GM23338 (cell line): ENCODE measurements around the gene BICD2. TPM values are rescaled to one million over a fixed set of nuclear protein-coding genes. Genes with fewer than 3 reads are reported as not detected.

ENCODE experiments used
- ATAC-seq: fragments of 200-7000 bp; cut with Tn5 transposase; 3 replicates; pipeline ENCODE4 v1.9.1; 2020
- DNase-seq: peaks from one replicate; pipeline ENCODE4 v3.0.0-alpha.2; 2015; ENCODE audit warnings: low spot score
- H2AFZ ChIP-seq: fragments of 200-600 bp; sonication (generic); 2 replicates; pipeline ENCODE4 v1.8.0; 2016; ENCODE audit warnings: antibody characterized with exemption, mild to moderate bottlenecking, moderate library complexity
- H3F3A ChIP-seq: fragments of 200-600 bp; sonication (generic); replicated peaks from 2 replicates; pipeline ENCODE4 v1.8.0; 2017; ENCODE audit warnings: antibody characterized with exemption, mixed run types, low read depth
- H3K27ac ChIP-seq: fragments of 200-600 bp; sonication (generic); 2 replicates; pipeline ENCODE4 v1.6.1; 2016; ENCODE audit warnings: low read depth
- H3K27me3 ChIP-seq: fragments of 200-600 bp; sonication (generic); 2 replicates; pipeline ENCODE4 v1.8.0; 2016; ENCODE audit warnings: mild to moderate bottlenecking, mixed run types, moderate library complexity; ENCODE audit not compliant: insufficient read depth
- H3K36me3 ChIP-seq: fragments of 200-600 bp; sonication (generic); 2 replicates; pipeline ENCODE4 v1.8.0; 2016; ENCODE audit warnings: mild to moderate bottlenecking; ENCODE audit not compliant: insufficient read depth
- H3K4me1 ChIP-seq: fragments of 200-600 bp; sonication (generic); 2 replicates; pipeline ENCODE4 v1.8.0; 2016; ENCODE audit warnings: mild to moderate bottlenecking, moderate library complexity; ENCODE audit not compliant: insufficient read depth
- H3K4me2 ChIP-seq: fragments of 200-600 bp; sonication (generic); 2 replicates; pipeline ENCODE4 v1.7.1; 2017; ENCODE audit warnings: mixed run types
- H3K4me3 ChIP-seq: fragments of 200-600 bp; sonication (generic); 2 replicates; pipeline ENCODE4 v1.6.1; 2016; ENCODE audit warnings: mixed run types
- H3K79me2 ChIP-seq: fragments of 200-600 bp; sonication (generic); replicated peaks from 2 replicates; pipeline ENCODE4 v1.8.0; 2017; ENCODE audit warnings: mild to moderate bottlenecking; ENCODE audit not compliant: insufficient read depth
- H3K9me2 ChIP-seq: fragments of 200-600 bp; sonication (generic); 2 replicates; pipeline ENCODE4 v1.8.0; 2017; ENCODE audit not compliant: insufficient read depth
- H4K20me1 ChIP-seq: fragments of 200-600 bp; sonication (generic); replicated peaks from 2 replicates; pipeline ENCODE4 v1.8.0; 2017; ENCODE audit warnings: mild to moderate bottlenecking; ENCODE audit not compliant: insufficient read depth
- H3K27ac Mint-ChIP-seq: 2 replicates; pipeline ENCODE4 v1.8.0; 2020; ENCODE audit warnings: inconsistent platforms, mild to moderate bottlenecking, moderate library complexity, mixed read lengths
- H3K27me3 Mint-ChIP-seq: 3 replicates; pipeline ENCODE4 v1.8.0; 2022; ENCODE audit warnings: low read depth, mild to moderate bottlenecking, moderate library complexity, mixed read lengths, inconsistent platforms; ENCODE audit not compliant: insufficient read depth, poor library complexity
- H3K36me3 Mint-ChIP-seq: 3 replicates; pipeline ENCODE4 v1.8.0; 2021; ENCODE audit warnings: low read depth, mild to moderate bottlenecking, inconsistent platforms, moderate library complexity, mixed read lengths
- H3K4me1 Mint-ChIP-seq: 3 replicates; pipeline ENCODE4 v1.8.0; 2020; ENCODE audit warnings: mild to moderate bottlenecking, inconsistent platforms, mixed read lengths
- H3K4me3 Mint-ChIP-seq: 3 replicates; pipeline ENCODE4 v1.8.0; 2021; ENCODE audit warnings: moderate library complexity, mild to moderate bottlenecking, inconsistent platforms, mixed read lengths
- H3K9me3 Mint-ChIP-seq: 3 replicates; pipeline ENCODE4 v1.8.0; 2020; ENCODE audit warnings: moderate library complexity, mild to moderate bottlenecking, inconsistent platforms, mixed read lengths
- EZH2 ChIP-seq: fragments of 200-600 bp; sonication (generic); IDR thresholded peaks from one replicate; pipeline ENCODE4 v1.8.0; 2017; ENCODE audit warnings: antibody characterized with exemption, mild to moderate bottlenecking, low read depth; ENCODE audit not compliant: unreplicated experiment
- EZH2phosphoT487 ChIP-seq: fragments of 200-600 bp; sonication (generic); IDR thresholded peaks from one replicate; pipeline ENCODE4 v1.8.1; 2018; ENCODE audit warnings: antibody characterized with exemption; ENCODE audit not compliant: unreplicated experiment
- NANOG ChIP-seq: IDR thresholded peaks from 2 replicates; pipeline ENCODE4 v1.6.1; 2016; ENCODE audit warnings: antibody characterized with exemption, borderline replicate concordance
- POLR2AphosphoS5 ChIP-seq: IDR thresholded peaks from 2 replicates; pipeline ENCODE4 v1.6.1; 2016; ENCODE audit warnings: antibody characterized with exemption, low read depth
- STAT1 ChIP-seq: IDR thresholded peaks from one replicate; pipeline ENCODE4 v1.6.1; 2016; ENCODE audit warnings: antibody characterized with exemption; ENCODE audit not compliant: unreplicated experiment
- ZNF114 ChIP-seq: fragments of 250-450 bp; sonication (Bioruptor Pico); IDR thresholded peaks from 2 replicates; pipeline ENCODE4 v1.5.0; 2020; ENCODE audit warnings: mild to moderate bottlenecking, moderate library complexity
- ZNF462 ChIP-seq: fragments of 250-450 bp; sonication (Bioruptor Pico); IDR thresholded peaks from 2 replicates; pipeline ENCODE4 v1.5.0; 2020; ENCODE audit warnings: mild to moderate bottlenecking, moderate library complexity
- polyA plus RNA-seq: library from polyadenylated mRNA; unstranded; fragments of >200 nt; fragmentation: Nextera tagmentation; extraction: Ambion mirVana; gene quantifications from 2 replicates; pipeline ENCODE4 v1.2.1, GENCODE V29; 2016
- total RNA-seq: library from RNA; depleted of rRNA; stranded (reverse); fragments of >200 nt; shearing (Covaris generic); gene quantifications from 2 replicates; pipeline ENCODE4 v1.2.3, GENCODE V29; 2014

Gene BICD2
- total and polyA plus RNA-seq, 2 experiments from 2014 or later, result 8.7 to 34.3 TPM

GRCh38 chr9:92727716-92728700, 36.6 kb downstream of the BICD2 start:
- H3K9me3 Mint-ChIP-seq, result no peaks in the 10 kb centered on the region
- H3K27ac ChIP-seq, result no peak overlapping the region
- ATAC-seq (no peak), DNase-seq (no peak)
- peaks cover 6% of the 10 kb centered on the region for H3K27me3 Mint-ChIP-seq
- no peaks in the 10 kb centered on the region for H3K4me1 ChIP-seq
- peaks cover 18% of the 10 kb centered on the region; the same call in 2 of the 3 replicates for H3K36me3 Mint-ChIP-seq
- H3F3A ChIP-seq, result no peaks in the 10 kb centered on the region
- no peaks in the 10 kb centered on the region for H3K9me2 ChIP-seq
- peaks cover 36% of the 10 kb centered on the region for H4K20me1 ChIP-seq
- no peaks in the 10 kb centered on the region for H3K27me3 ChIP-seq
- no peak overlapping the region for H3K4me3 Mint-ChIP-seq
- peaks cover 30% of the 10 kb centered on the region for H3K79me2 ChIP-seq
- no peak for TF ChIP-seq EZH2
- no peak for TF ChIP-seq NANOG
- TF ChIP-seq EZH2phosphoT487, result no peak
- no peak overlapping the region for H2AFZ ChIP-seq
- no peak overlapping the region for H3K4me2 ChIP-seq
- H3K27ac Mint-ChIP-seq, result no peak overlapping the region; the same call in 1 of the 2 replicates
- no peaks in the 10 kb centered on the region for H3K36me3 ChIP-seq
- H3K4me3 ChIP-seq, result no peak overlapping the region
- H3K4me1 Mint-ChIP-seq, result no peaks in the 10 kb centered on the region; the same call in 2 of the 3 replicates

DNA sequence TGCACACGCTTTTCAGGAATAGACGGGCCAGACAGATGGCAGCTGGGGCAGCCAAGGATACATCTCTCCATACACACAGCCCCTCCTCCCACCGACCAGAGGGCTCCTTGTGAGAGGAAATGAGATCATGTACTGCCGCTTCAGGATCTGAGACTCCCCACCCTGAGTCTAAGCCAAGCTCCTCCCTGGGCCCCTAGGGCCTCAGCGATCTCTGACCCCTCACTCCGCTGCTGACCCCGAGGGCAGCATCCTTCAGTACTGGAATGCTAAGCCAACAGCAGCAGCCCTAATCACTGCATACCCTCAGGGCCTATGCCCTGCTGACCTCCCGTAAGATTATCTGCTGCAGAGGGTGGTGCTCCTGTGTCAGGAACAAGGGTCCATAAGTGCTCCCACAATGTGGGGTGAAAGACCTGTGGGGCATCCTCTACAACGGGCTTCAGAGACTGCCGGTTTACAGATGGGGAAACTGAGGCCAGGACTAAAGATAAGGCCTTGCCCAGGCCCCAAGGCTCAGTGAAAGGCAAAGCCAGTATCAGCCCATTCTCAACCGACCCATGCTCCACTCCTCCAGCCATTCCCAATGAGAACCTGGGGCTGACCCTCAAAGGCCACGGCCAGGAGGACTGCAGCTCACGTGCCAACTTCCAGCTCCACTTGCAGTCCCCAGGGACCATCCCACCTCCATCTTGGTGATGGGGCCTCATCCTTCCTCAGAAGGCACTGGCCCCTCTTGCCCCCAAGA, 37.5 kb downstream of the BICD2 start:
- no peaks in the 10 kb centered on the region for H3K9me3 Mint-ChIP-seq
- no peaks in the 10 kb centered on the region for H3K36me3 ChIP-seq
- H3K4me3 Mint-ChIP-seq, result no peak overlapping the region
- ATAC-seq (no peak), DNase-seq (no peak)
- H3K27ac ChIP-seq, result no peak overlapping the region
- H4K20me1 ChIP-seq, result peaks cover 29% of the 10 kb centered on the region
- no peak overlapping the region; the same call in 1 of the 2 replicates for H3K27ac Mint-ChIP-seq
- no peak for TF ChIP-seq STAT1
- TF ChIP-seq POLR2AphosphoS5, result no peak
- TF ChIP-seq ZNF114, result no peak
- TF ChIP-seq ZNF462 (CRISPR knock-in tag), result no peak
- H3K36me3 Mint-ChIP-seq, result peaks cover 23% of the 10 kb centered on the region
- H3K9me2 ChIP-seq, result no peaks in the 10 kb centered on the region
- H3K79me2 ChIP-seq, result peaks cover 21% of the 10 kb centered on the region
- peaks cover 10% of the 10 kb centered on the region for H3K27me3 Mint-ChIP-seq
- H3K4me2 ChIP-seq, result no peak overlapping the region
- no peaks in the 10 kb centered on the region for H3F3A ChIP-seq
- no peak overlapping the region for H2AFZ ChIP-seq
- no peaks in the 10 kb centered on the region; the same call in 2 of the 3 replicates for H3K4me1 Mint-ChIP-seq
- no peaks in the 10 kb centered on the region for H3K27me3 ChIP-seq
- no peaks in the 10 kb centered on the region for H3K4me1 ChIP-seq
- no peak overlapping the region for H3K4me3 ChIP-seq
